Natural killer cell (primary cell): ENCODE results near the gene EPB41L4A. TPM values are rescaled to one million over a fixed set of nuclear protein-coding genes. Genes with fewer than 3 reads are reported as not detected.
"Not testable (repeated sequence)": the region's sequence is repeated elsewhere in the genome, so short reads cannot be mapped to it uniquely, and the experiment has no call there.

Experiments used
- ATAC-seq, 3 donors: fragments of 150-1000 bp in 2 of 3; fragments of 200-7000 bp in 1 of 3; cut with Tn5 transposase; 1 replicate in 1 of 3; 2 replicates in 2 of 3; pipeline ENCODE4 v1.10.0; 2021; ENCODE audit warnings: mild to moderate bottlenecking in 2 of 3, moderate library complexity in 2 of 3
- DNase-seq, 2 donors: peaks; one replicate each; pipeline versions ENCODE4 v3.0.0 to v3.0.0-alpha.2; 2013 to 2021; ENCODE audit warnings: mixed read lengths in 1 of 2
- H3K27ac ChIP-seq: one replicate; pipeline ENCODE4 v1.5.1; 2013; ENCODE audit warnings: mild to moderate bottlenecking, low read length
- H3K27me3 ChIP-seq: one replicate; pipeline ENCODE4 v1.6.1; 2013; ENCODE audit warnings: low read length; ENCODE audit not compliant: control insufficient read depth, insufficient read depth
- H3K36me3 ChIP-seq: one replicate; pipeline ENCODE4 v1.6.1; 2013; ENCODE audit warnings: low read length; ENCODE audit not compliant: control insufficient read depth, insufficient read depth
- H3K4me1 ChIP-seq: one replicate; pipeline ENCODE4 v1.6.1; 2013; ENCODE audit warnings: low read length; ENCODE audit not compliant: control insufficient read depth, insufficient read depth
- H3K4me3 ChIP-seq: one replicate; pipeline ENCODE4 v1.5.1; 2013; ENCODE audit warnings: low read length
- H3K9me3 ChIP-seq: one replicate; pipeline ENCODE4 v1.6.1; 2013; ENCODE audit warnings: low read length; ENCODE audit not compliant: control insufficient read depth, insufficient read depth
- H3K27ac Mint-ChIP-seq, 2 donors: one replicate each; pipeline ENCODE4 v1.8.0; 2022; ENCODE audit warnings: mild to moderate bottlenecking in 2 of 2, mixed read lengths in 2 of 2, moderate library complexity in 1 of 2
- H3K27me3 Mint-ChIP-seq, 2 donors: one replicate each; pipeline ENCODE4 v1.8.0; 2022; ENCODE audit warnings: low read depth in 2 of 2, mixed read lengths in 2 of 2
- H3K36me3 Mint-ChIP-seq: one replicate; pipeline ENCODE4 v1.8.0; 2022; ENCODE audit warnings: mixed read lengths
- H3K4me1 Mint-ChIP-seq, 2 donors: one replicate each; pipeline ENCODE4 v1.8.0; 2022; ENCODE audit warnings: mixed read lengths in 2 of 2
- H3K4me3 Mint-ChIP-seq: one replicate; pipeline ENCODE4 v1.8.0; 2022; ENCODE audit warnings: mild to moderate bottlenecking, moderate library complexity, mixed read lengths
- H3K9me3 Mint-ChIP-seq, 2 donors: one replicate each; pipeline ENCODE4 v1.8.0; 2022; ENCODE audit warnings: mixed read lengths in 2 of 2
- WGBS: methylation state at CpG from one replicate; pipeline ENCODE4 v1.1.7; 2013; ENCODE audit warnings: missing lambda C conversion rate; ENCODE audit not compliant: insufficient coverage; 5-methylcytosine and 5-hydroxymethylcytosine counted together
- intact Hi-C: fragments of 100-400 bp; cut with micrococcal nuclease; formaldehyde crosslinking; loops from one replicate; pipeline ENCODE4 v1.14.2; 2022
- total RNA-seq, 4 donors: library from RNA; stranded (reverse); fragments of 120-200 nt in 1 of 4; gene quantifications; one replicate each; pipeline versions ENCODE4 v1.2.3 to v1.2.4, GENCODE V29; 2013 to 2022
- TF ChIP-seq, protein P1 (sequence below): fragments of 200-600 bp; IDR thresholded peaks from one replicate; pipeline ENCODE4 v1.8.0; 2022; ENCODE audit warnings: antibody characterized with exemption

The EPB41L4A gene
- total RNA-seq, 3 donors from 2014 or later (not counting 1 experiment from before 2014, with no cell fraction given): 21.9 to 30.4 (median 22.1) TPM

DNA sequence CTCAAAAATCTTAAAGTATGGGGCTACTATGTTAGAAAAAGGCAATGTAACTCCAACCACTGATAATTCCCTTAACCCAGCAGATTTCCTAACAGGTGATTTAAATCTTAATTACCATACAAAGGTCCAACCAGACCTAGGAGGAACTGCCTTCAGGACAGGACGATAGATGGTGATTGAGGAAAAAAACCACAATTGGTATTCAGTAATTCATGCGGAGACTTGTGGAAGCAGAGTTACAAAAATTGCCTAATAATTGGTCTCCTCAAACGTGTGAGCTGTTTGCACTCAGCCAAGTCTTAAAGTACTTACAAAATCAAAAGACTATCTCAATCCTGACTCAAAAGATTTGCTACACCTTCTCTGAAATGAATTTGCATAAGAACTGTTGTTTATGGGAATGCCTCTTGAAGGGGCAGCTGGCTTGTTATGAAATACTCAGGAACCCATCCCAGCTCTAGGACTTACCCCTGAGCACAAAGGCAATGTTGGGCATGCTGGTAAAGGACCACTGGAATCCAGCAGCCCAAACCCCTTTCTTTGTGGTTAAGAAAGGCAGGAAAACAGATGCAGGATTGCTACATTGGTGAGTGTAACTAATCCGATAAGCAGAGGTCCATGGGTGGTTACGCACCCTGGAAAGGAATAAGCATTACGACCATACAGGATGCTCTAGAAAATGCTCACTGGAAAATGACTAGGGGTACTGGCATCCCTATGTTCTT is 26.7 kb upstream of the EPB41L4A start:
- intact Hi-C loops: no loop called here
- Mint-ChIP-seq H3K36me3 (no peaks in the 10 kb centered on the region), H3K4me3 (no peak overlapping the region), H3K27ac (no peak overlapping the region), H3K9me3 (no peaks in the 10 kb centered on the region), H3K27me3 (peaks cover 4 to 6% of the 10 kb centered on the region in 2 donors), H3K4me1 (no peaks in the 10 kb centered on the region)
- ATAC-seq (no peak), DNase-seq (no peak)
- TF ChIP-seq, protein P1, sequence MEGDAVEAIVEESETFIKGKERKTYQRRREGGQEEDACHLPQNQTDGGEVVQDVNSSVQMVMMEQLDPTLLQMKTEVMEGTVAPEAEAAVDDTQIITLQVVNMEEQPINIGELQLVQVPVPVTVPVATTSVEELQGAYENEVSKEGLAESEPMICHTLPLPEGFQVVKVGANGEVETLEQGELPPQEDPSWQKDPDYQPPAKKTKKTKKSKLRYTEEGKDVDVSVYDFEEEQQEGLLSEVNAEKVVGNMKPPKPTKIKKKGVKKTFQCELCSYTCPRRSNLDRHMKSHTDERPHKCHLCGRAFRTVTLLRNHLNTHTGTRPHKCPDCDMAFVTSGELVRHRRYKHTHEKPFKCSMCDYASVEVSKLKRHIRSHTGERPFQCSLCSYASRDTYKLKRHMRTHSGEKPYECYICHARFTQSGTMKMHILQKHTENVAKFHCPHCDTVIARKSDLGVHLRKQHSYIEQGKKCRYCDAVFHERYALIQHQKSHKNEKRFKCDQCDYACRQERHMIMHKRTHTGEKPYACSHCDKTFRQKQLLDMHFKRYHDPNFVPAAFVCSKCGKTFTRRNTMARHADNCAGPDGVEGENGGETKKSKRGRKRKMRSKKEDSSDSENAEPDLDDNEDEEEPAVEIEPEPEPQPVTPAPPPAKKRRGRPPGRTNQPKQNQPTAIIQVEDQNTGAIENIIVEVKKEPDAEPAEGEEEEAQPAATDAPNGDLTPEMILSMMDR: no peak
- WGBS: 76% methylated on average over 6 of the region's 6 CpGs
- Histone ChIP-seq H3K27me3 (no peaks in the 10 kb centered on the region), H3K27ac (no peak overlapping the region), H3K9me3 (no peaks in the 10 kb centered on the region), H3K36me3 (no peaks in the 10 kb centered on the region), H3K4me1 (no peaks in the 10 kb centered on the region), H3K4me3 (no peak overlapping the region)

DNA sequence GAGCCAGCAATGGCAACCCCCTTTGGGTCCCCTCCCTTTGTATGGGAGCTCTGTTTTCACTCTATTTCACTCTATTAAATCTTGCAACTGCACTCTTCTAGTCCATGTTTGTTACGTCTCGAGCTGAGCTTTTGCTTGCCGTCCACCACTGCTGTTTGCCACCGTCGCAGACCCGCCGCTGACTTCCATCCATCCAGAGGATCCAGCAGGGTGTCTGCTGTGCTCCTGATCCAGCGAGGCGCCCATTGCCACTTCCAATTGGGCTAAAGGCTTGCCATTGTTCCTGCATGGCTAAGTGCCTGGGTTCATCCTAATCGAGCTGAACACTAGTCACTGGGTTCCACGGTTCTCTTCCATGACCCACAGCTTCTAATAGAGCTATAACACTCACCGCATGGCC is 24.9 kb upstream of the EPB41L4A start:
- H3K9me3 Mint-ChIP-seq, H3K4me3 Mint-ChIP-seq, H3K27me3 ChIP-seq, H3K4me3 ChIP-seq, H3K27ac ChIP-seq, intact Hi-C loops, H3K4me1 ChIP-seq, H3K9me3 ChIP-seq, ATAC-seq, H3K36me3 ChIP-seq, H3K27me3 Mint-ChIP-seq, H3K36me3 Mint-ChIP-seq, H3K4me1 Mint-ChIP-seq, H3K27ac Mint-ChIP-seq, DNase-seq: not testable (repeated sequence)
- 94% methylated on average over 10 of the region's 12 CpGs for WGBS

DNA sequence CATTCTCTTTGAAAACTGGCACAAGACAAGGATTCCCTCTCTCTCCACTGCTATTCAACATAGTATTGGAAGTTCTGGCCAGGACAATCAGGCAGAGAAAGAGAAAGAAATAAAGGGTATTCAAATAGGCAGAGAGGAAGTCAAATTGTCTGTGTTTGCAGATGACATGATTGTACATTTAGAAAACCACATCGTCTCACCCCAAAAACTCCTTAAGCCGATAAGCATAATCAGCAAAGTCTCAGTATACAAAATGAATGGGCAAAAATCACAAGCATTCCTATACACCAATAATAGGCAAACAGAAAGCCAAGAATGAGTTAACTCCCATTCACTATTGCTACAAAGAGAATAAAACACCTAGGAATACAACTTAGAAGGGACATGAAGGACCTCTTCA is 21.0 kb upstream of the EPB41L4A start:
- ATAC-seq: no peak

DNA sequence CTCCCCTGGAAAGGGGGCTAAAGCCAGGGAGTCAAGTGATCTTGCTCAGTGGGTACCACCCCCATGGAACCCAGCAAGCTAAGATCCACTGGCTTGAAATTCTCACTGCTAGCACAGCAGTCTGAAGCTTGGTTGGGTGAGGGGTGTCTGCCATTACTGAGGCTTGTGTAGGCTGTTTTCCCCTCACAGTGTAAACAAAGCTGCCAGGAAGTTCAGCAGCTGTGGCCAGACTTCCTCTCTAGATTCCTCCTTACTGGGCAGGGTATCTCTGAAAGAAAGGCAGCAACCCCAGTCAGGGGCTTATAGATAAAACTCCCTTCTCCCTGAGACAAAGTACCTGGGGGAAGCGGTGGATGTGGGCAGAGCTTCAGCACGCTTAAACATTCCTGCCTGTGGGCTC is 17.1 kb upstream of the EPB41L4A start:
- WGBS: 54% methylated on average over 2 of the region's 2 CpGs
- intact Hi-C loops: no loop called here
- H3K27ac ChIP-seq: no peak overlapping the region
- DNase-seq (no peak), ATAC-seq (no peak)
- Mint-ChIP-seq H3K27me3 (peaks cover 29 to 34% of the 10 kb centered on the region in 2 donors), H3K27ac (no peak overlapping the region), H3K4me1 (peaks cover 0 to 11% of the 10 kb centered on the region in 2 donors), H3K4me3 (no peak overlapping the region), H3K36me3 (peaks cover 5% of the 10 kb centered on the region), H3K9me3 (peaks cover 4% of the 10 kb centered on the region in 2 donors)
- no peaks in the 10 kb centered on the region for H3K9me3 ChIP-seq
- H3K4me1 ChIP-seq: no peaks in the 10 kb centered on the region
- no peaks in the 10 kb centered on the region for H3K27me3 ChIP-seq
- no peak overlapping the region for H3K4me3 ChIP-seq
- H3K36me3 ChIP-seq: no peaks in the 10 kb centered on the region
- TF ChIP-seq, protein P1: no peak

More for the DNA sequence above, 21.0 kb upstream of the EPB41L4A start:
- H3K4me3 Mint-ChIP-seq: no peak overlapping the region
- TF ChIP-seq, protein P1: no peak
- Histone ChIP-seq H3K4me1 (no peaks in the 10 kb centered on the region), H3K36me3 (no peaks in the 10 kb centered on the region), H3K27ac (no peak overlapping the region), H3K4me3 (no peak overlapping the region), H3K27me3 (no peaks in the 10 kb centered on the region), H3K9me3 (no peaks in the 10 kb centered on the region)
- H3K4me1 Mint-ChIP-seq: no peaks in the 10 kb centered on the region
- no peak for DNase-seq
- WGBS: 89% methylated on average over 2 of the region's 2 CpGs
- H3K9me3 Mint-ChIP-seq: peaks cover 0 to 4% of the 10 kb centered on the region in 2 donors
- H3K27me3 Mint-ChIP-seq: peaks cover 21 to 24% of the 10 kb centered on the region in 2 donors
- H3K36me3 Mint-ChIP-seq: no peaks in the 10 kb centered on the region
- intact Hi-C loops: no loop called here
- no peak overlapping the region for H3K27ac Mint-ChIP-seq
